ENCODE results near the gene COL4A4.

- no peak for TF ChIP-seq CTCF (IDR thresholded peaks at IDR 0.05 in 8 of 11, conservative IDR thresholded peaks at IDR 0.05 in 3 of 11)
- TF ChIP-seq POLR2AphosphoS5 (IDR thresholded peaks at IDR 0.05): no peak
- TF ChIP-seq POLR2A (IDR thresholded peaks at IDR 0.05): no peak
Observed at GRCh38 chr2:226994775-226995174, 169.2 kb downstream of the COL4A4 start.

Data from spleen (tissue), 7 donors.